Measurements from ENCODE around the gene GLP2R.

Gene GLP2R

GRCh38 chr17:9790316-9790715 lies 35.4 kb upstream of the GLP2R start:
- no peak overlapping the region for H3K27ac ChIP-seq
- TF ChIP-seq ZFX (IDR thresholded peaks at IDR 0.05) (no peak), CTCF (conservative IDR thresholded peaks at IDR 0.05) (no peak)

GRCh38 chr17:9790889-9791876 lies 34.5 kb upstream of the GLP2R start, which contains the start of gene DHRS7C:
Gene DHRS7C, minus strand, starts transcription at chr17:9791592. Its CDS starts 308 bp downstream, at chr17:9791284.
- H3K27ac ChIP-seq: no peak within 1 kb of the TSS
- TF ChIP-seq ZFX (IDR thresholded peaks at IDR 0.05): no peak
- TF ChIP-seq CTCF (conservative IDR thresholded peaks at IDR 0.05): no peak

GRCh38 chr17:9792181-9792840 lies 33.4 kb upstream of the GLP2R start:
- TF ChIP-seq CTCF (conservative IDR thresholded peaks at IDR 0.05) (no peak), ZFX (IDR thresholded peaks at IDR 0.05) (no peak)
- no peak overlapping the region for H3K27ac ChIP-seq

- peak overlapping the region; percentile 24; the same call in 1 of the 2 replicates for H3K27ac ChIP-seq
- TF ChIP-seq ZFX (IDR thresholded peaks at IDR 0.05) (no peak), CTCF (conservative IDR thresholded peaks at IDR 0.05) (no peak)
Observed at GRCh38 chr17:9798008-9798407, 27.7 kb upstream of the GLP2R start.

- no peak for TF ChIP-seq CTCF (conservative IDR thresholded peaks at IDR 0.05)
- no peak for TF ChIP-seq ZFX (IDR thresholded peaks at IDR 0.05)
Observed at GRCh38 chr17:9798724-9799123, 27.0 kb upstream of the GLP2R start.

GRCh38 chr17:9801505-9801904 lies 24.2 kb upstream of the GLP2R start:
- TF ChIP-seq CTCF (conservative IDR thresholded peaks at IDR 0.05) (no peak), ZFX (IDR thresholded peaks at IDR 0.05) (no peak)
- H3K27ac ChIP-seq: no peak overlapping the region

More at GRCh38 chr17:9798724-9799123, 27.0 kb upstream of the GLP2R start:
- peak overlapping the region; percentile 24 for H3K27ac ChIP-seq

- TF ChIP-seq ZFX (IDR thresholded peaks at IDR 0.05) (no peak), CTCF (conservative IDR thresholded peaks at IDR 0.05) (no peak)
- H3K27ac ChIP-seq: no peak overlapping the region
Observed at GRCh38 chr17:9802294-9802693, 23.4 kb upstream of the GLP2R start.

Measured in C4-2B (cell line).